Ascending aorta (tissue), 2 donors: ENCODE data around the gene ACER3. TPM values are rescaled to one million over a fixed set of nuclear protein-coding genes. Genes with fewer than 3 reads are reported as not detected.

Experiments used
- DNase-seq, 2 donors: peaks; one replicate each; pipeline ENCODE4 v3.0.0-alpha.2; 2019; ENCODE audit warnings: low spot score in 2 of 2
- H3K27ac ChIP-seq, 2 donors: fragments of 200-600 bp; sonication (generic); one replicate each; pipeline ENCODE4 v1.5.1; 2016 to 2017; ENCODE audit warnings: mild to moderate bottlenecking in 1 of 2
- H3K27me3 ChIP-seq: fragments of 200-600 bp; sonication (generic); one replicate; pipeline ENCODE4 v1.5.1; 2017
- H3K36me3 ChIP-seq, 2 donors: fragments of 200-600 bp; sonication (generic); one replicate each; pipeline ENCODE4 v1.5.1; 2016
- H3K4me1 ChIP-seq, 2 donors: fragments of 200-600 bp; sonication (generic); one replicate each; pipeline ENCODE4 v1.5.1; 2016 to 2017; ENCODE audit warnings: mild to moderate bottlenecking in 1 of 2
- H3K4me3 ChIP-seq, 2 donors: fragments of 200-600 bp; sonication (generic); one replicate each; pipeline ENCODE4 v1.5.1; 2016 to 2017; ENCODE audit warnings: mild to moderate bottlenecking in 1 of 2
- H3K9me3 ChIP-seq, 2 donors: fragments of 200-600 bp; sonication (generic); one replicate each; pipeline ENCODE4 v1.5.1; 2016
- intact Hi-C: fragments of 100-400 bp; cut with DNase I; formaldehyde crosslinking; loops from one replicate; pipeline ENCODE4 v1.15.1; 2023
- total RNA-seq: library from RNA; depleted of rRNA; stranded (reverse); fragments of >200 nt; gene quantifications from one replicate; pipeline ENCODE4 v1.1.0, GENCODE V29; 2016
- TF ChIP-seq, protein P1 (sequence below), 3 experiments: fragments of 200-600 bp in 2 of 3; fragments of 450-650 bp in 1 of 3; sonication (generic) in 2 of 3; IDR thresholded peaks; one replicate each; pipeline ENCODE4 v1.5.1; 2016 to 2019; ENCODE audit warnings: antibody characterized with exemption in 3 of 3, mild to moderate bottlenecking in 1 of 3, moderate library complexity in 1 of 3

ACER3 gene
- total RNA-seq, 1 donor from 2014 or later, result 10.5 TPM

- H3K27me3 ChIP-seq, result no peaks in the 10 kb centered on the region
- TF ChIP-seq, protein P1, sequence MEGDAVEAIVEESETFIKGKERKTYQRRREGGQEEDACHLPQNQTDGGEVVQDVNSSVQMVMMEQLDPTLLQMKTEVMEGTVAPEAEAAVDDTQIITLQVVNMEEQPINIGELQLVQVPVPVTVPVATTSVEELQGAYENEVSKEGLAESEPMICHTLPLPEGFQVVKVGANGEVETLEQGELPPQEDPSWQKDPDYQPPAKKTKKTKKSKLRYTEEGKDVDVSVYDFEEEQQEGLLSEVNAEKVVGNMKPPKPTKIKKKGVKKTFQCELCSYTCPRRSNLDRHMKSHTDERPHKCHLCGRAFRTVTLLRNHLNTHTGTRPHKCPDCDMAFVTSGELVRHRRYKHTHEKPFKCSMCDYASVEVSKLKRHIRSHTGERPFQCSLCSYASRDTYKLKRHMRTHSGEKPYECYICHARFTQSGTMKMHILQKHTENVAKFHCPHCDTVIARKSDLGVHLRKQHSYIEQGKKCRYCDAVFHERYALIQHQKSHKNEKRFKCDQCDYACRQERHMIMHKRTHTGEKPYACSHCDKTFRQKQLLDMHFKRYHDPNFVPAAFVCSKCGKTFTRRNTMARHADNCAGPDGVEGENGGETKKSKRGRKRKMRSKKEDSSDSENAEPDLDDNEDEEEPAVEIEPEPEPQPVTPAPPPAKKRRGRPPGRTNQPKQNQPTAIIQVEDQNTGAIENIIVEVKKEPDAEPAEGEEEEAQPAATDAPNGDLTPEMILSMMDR (IDR thresholded peaks at IDR 0.05), result no peak
- intact Hi-C loops, result no loop called here
- H3K4me3 ChIP-seq, result no peak overlapping the region
- H3K36me3 ChIP-seq, result no peaks in the 10 kb centered on the region
- H3K9me3 ChIP-seq, result no peaks in the 10 kb centered on the region
- H3K4me1 ChIP-seq, result no peaks in the 10 kb centered on the region
- H3K27ac ChIP-seq, result no peak overlapping the region
- DNase-seq, result no peak
These were observed 29.9 kb upstream of the ACER3 start for GRCh38 chr11:76830639-76831327.

- Histone ChIP-seq H3K4me1 (no peaks in the 10 kb centered on the region), H3K27me3 (no peaks in the 10 kb centered on the region), H3K4me3 (no peak overlapping the region), H3K36me3 (no peaks in the 10 kb centered on the region), H3K9me3 (no peaks in the 10 kb centered on the region), H3K27ac (no peak overlapping the region)
- DNase-seq, result no peak
- TF ChIP-seq, protein P1 (IDR thresholded peaks at IDR 0.05), result no peak
- intact Hi-C loops, result no loop called here
These were observed 28.9 kb upstream of the ACER3 start for GRCh38 chr11:76831686-76832310.

DNA sequence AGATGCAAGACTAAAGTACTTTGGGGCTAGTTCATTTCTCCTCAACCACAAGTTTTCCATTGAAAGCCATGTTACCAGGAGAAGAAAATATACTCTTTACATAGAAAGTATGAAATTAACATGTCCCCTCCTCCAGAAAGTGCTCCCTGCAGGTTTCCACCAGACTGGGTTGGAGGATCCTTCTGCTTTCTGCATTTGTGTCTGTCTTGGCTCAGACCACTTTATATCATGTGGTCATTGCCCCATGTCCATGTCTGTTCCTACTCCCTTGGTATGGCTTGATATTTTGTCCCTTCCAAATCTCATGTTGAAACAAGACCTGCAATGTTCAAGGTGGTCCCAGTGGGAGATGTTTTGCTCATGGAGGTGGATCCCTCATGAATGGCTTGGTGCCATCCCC, 28.4 kb upstream of the ACER3 start:
- intact Hi-C loops, result no loop called here
- H3K27ac ChIP-seq, result no peak overlapping the region

GRCh38 chr11:76834151-76834550, 26.6 kb upstream of the ACER3 start:
- intact Hi-C loops, result no loop called here
- no peak overlapping the region for H3K27ac ChIP-seq
- no peaks in the 10 kb centered on the region for H3K36me3 ChIP-seq
- no peak for DNase-seq
- no peak overlapping the region for H3K4me3 ChIP-seq
- H3K27me3 ChIP-seq, result no peaks in the 10 kb centered on the region
- no peaks in the 10 kb centered on the region for H3K4me1 ChIP-seq
- TF ChIP-seq, protein P1 (IDR thresholded peaks at IDR 0.05), result no peak
- no peaks in the 10 kb centered on the region for H3K9me3 ChIP-seq

More for the DNA sequence above, 28.4 kb upstream of the ACER3 start:
- Histone ChIP-seq H3K9me3 (no peaks in the 10 kb centered on the region), H3K4me1 (no peaks in the 10 kb centered on the region), H3K4me3 (no peak overlapping the region), H3K27me3 (no peaks in the 10 kb centered on the region), H3K36me3 (no peaks in the 10 kb centered on the region)
- TF ChIP-seq, protein P1 (IDR thresholded peaks at IDR 0.05), result no peak
- no peak for DNase-seq

DNA sequence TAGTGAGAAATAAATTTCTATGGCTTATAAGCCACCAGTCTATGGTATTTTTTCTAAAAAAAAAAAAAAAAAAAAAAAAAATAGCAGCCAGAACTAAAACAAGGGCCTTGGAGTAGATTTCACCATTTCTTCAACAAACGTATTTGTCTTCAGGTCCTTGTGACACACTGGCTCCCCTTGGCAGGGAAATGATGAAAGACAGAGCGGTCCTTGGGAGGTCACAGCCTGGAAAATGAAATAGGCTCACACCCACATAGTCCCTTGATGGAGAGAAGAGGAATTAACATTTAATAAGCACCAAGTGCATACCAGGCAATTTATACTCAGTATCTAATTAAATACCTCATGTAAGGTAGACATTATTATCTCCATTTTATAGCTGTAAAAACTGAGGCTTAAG, 25.7 kb upstream of the ACER3 start:
- Histone ChIP-seq H3K27ac (no peak overlapping the region), H3K4me1 (no peaks in the 10 kb centered on the region), H3K4me3 (no peak overlapping the region), H3K36me3 (no peaks in the 10 kb centered on the region), H3K27me3 (no peaks in the 10 kb centered on the region), H3K9me3 (no peaks in the 10 kb centered on the region)
- intact Hi-C loops, result no loop called here
- no peak for DNase-seq
- TF ChIP-seq, protein P1 (IDR thresholded peaks at IDR 0.05), result no peak
